GM12864 (cell line): ENCODE data around the gene LBX2.

Experiments
- DNase-seq: peaks from one replicate; pipeline ENCODE4 v3.0.0-alpha.2; 2011; ENCODE audit warnings: low read depth
- H3K4me3 ChIP-seq: 2 replicates; pipeline ENCODE4 v1.5.1; 2011; ENCODE audit warnings: mild to moderate bottlenecking, low read depth, low read length, control low read depth
- CTCF ChIP-seq: IDR thresholded peaks from 2 replicates; pipeline ENCODE4 v1.5.1; 2011; ENCODE audit warnings: low read depth, mild to moderate bottlenecking, moderate library complexity, low read length, control low read depth, inconsistent platforms; ENCODE audit errors: missing control alignments

LBX2 gene

GRCh38 chr2:74538881-74539339 lies 39.5 kb upstream of the LBX2 start:
- DNase-seq = no peak
- no peak for TF ChIP-seq CTCF
- no peak overlapping the region; the same call in 1 of the 2 replicates for H3K4me3 ChIP-seq

GRCh38 chr2:74537140-74537539 lies 37.7 kb upstream of the LBX2 start:
- TF ChIP-seq CTCF = no peak
- H3K4me3 ChIP-seq = no peak overlapping the region
- no peak for DNase-seq

- no peak for DNase-seq
- TF ChIP-seq CTCF = no peak
- no peak overlapping the region for H3K4me3 ChIP-seq
Observed at GRCh38 chr2:74536166-74536950, 37.0 kb upstream of the LBX2 start.

GRCh38 chr2:74535440-74535965 lies 36.1 kb upstream of the LBX2 start:
- no peak overlapping the region for H3K4me3 ChIP-seq
- DNase-seq = no peak
- no peak for TF ChIP-seq CTCF

- no peak overlapping the region for H3K4me3 ChIP-seq
- TF ChIP-seq CTCF = no peak
- DNase-seq = no peak
Observed at GRCh38 chr2:74534411-74534810, 35.0 kb upstream of the LBX2 start.

GRCh38 chr2:74533464-74533863 lies 34.1 kb upstream of the LBX2 start:
- DNase-seq = no peak
- H3K4me3 ChIP-seq = no peak overlapping the region
- TF ChIP-seq CTCF = no peak

GRCh38 chr2:74532222-74532621 lies 32.8 kb upstream of the LBX2 start:
- H3K4me3 ChIP-seq = no peak overlapping the region
- peak; percentile 29 for TF ChIP-seq CTCF
- DNase-seq = no peak
